ENCODE results near the gene SAXO1.
A peak's percentile ranks its signal among the peaks of the same experiment; 100 is the strongest.
"Not testable (repeated sequence)": the region's sequence is repeated elsewhere in the genome, so short reads cannot be mapped to it uniquely, and the experiment has no call there.

Gene SAXO1

DNA sequence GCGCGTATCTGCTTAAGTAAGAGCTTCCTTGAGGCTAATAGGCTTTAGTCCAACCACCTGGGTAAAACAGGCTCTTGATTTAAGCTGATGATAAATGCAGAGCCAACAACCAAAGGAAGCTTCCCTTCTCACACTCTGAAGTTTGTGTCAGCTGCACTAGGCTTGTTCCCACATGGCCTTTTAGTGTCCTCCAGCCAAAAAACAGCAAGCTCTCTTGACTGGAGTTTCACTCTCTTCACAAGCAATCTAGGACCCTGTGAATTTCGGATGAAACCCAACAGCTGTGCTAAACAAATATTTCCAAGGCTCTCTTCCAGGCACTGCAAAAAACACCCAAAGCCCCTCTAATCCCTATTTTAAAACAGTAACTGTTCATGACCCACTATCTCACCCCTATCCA is 63.9 kb downstream of the SAXO1 start:
- DNase-seq = no peak

DNA sequence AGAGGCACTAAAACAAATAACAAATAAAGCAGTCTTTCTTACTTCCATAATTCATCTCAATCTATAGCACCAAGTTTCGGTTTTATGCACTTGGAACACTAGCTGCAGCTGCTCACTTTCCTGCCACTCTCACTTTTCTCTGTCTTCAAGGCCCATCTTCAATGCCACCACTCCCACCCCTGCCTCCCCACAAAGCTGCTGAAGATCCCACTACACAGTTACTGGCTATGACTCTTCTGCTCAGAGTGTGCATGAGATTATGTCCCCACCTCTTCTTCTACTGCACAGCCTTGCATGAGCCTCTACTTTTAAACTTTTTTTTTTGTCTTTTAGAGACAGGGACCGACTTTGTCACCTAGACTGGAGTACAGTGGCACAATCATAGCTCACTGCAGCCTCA is 77.4 kb downstream of the SAXO1 start:
- no peak for DNase-seq

DNA sequence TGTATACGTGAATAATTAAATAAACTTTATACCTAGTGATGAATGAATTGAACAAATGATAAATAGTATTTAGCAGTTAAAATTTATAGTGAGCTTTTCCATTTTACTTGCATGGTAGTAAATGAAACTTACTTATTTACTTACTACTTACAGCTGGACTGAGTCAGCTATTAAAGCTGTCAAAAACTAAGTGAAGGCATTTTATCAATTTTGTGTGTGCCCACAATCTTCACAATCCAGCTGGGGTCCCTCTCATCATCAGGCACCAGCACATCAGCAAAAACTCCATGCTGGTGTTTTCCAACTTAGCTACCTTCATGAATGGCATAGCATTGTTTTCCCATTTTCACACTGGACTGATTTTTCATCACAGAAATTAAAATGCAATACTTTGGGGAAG is 81.1 kb downstream of the SAXO1 start:
- no peak for DNase-seq

- DNase-seq = no peak
These were observed 85.1 kb downstream of the SAXO1 start for GRCh38 chr9:18947892-18948339.

DNA sequence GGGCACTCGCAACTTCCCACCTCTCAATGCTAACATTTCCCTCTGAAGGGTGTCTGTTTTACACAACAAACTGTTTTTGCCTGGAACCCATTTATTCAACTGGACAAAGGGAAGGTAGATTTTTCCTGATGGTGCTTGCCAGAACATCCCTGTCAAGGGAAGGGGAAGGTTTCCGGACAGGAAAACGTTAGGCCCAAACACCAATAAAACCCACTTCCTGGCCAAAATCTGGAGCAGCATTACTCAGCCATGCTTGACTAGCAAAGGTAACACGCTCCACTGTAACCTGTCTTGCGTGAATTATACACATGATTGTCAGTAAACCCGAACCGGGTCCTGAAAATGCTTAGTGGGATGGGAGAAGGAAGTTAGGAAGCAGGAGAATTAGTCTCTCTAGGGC is 90.2 kb downstream of the SAXO1 start:
- no peak for DNase-seq

DNA sequence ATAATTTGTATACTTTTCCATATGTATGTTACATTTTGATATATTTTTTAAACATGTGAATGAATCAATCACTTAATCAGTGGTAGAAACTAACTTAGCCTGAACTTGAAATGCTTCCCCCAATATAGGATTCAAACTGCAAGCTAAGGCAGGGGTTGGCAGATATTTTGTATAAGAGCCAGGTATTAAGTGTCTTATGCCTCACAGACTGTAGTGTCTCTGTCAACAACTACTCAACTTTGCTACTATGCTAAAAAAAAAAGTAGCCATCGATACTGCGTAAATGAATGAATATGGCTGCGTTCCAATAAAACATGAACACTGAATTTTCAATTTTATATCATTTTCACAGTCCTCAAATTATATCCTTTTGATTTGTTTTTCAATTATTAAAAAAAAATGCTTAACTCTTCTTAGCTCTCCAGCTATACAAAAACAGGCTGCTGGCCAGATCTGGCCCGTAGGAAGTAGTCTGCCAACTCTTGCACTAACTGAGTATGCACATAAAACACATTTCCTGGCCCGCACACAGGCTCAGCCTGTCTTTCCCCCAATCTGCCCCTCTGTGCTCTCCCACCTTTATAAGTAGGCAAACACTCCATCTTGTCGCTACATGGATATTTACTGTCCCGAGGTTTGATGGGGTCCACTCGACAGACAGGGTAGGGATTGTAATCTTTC is 91.8 kb downstream of the SAXO1 start:
- DNase-seq = peak; percentile 75

DNA sequence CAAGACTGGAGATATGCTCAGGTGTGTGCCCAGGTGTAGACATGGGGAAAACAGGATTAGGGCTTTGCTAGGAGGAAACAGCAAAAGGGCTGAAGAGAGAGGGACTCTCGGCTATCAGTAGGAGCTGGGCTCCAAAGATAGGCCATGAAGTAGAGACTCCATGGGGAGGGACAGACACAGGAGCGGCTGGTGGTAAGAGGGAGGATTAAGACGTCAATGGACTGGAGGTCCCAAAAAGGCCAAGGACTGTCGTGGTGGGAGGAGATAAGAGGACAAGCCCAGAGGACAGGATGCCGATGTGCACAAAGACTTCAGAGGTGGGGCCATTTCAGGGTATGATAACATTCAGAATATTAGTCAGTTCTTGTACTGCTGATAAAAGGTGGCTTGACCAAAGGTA is 93.1 kb downstream of the SAXO1 start:
- DNase-seq = no peak

DNA sequence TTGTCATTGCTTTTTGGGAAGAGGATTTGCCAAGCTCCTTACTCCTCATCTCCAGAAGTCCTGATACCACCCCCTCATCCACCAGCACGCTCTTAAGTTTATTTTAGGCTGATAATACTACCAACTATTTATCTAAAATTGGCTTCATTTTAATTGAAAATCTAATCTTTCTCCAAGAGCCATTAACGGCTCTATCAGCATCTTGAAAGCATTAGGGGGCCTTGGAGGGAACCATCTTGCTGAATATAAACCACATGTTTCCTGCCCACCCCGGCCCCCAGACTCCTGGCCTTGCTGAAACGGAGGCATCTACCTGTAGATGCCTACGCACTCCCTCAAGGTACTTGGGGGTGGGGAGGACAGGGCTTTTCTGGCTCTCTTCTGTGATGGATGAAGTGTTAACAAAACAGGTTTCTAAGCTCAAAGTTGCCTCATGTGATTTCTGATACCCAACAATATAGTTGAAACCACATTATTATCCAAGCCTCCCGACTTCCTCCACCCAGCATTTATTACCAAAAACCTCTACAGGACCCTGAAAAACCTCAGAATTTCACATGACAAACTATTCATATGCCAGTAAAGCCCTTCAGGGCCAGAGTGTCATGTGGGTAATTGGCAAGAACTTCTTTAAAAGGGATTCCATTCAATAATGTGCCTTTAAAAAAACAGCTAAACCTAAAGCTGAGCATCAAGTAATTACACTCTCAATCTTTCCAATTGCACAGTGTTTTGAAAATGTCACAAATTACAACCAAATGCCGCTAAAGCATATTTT is 96.7 kb downstream of the SAXO1 start:
- DNase-seq = no peak

- DNase-seq = no peak
These were observed 97.5 kb downstream of the SAXO1 start for GRCh38 chr9:18935541-18935940.

GRCh38 chr9:18930611-18931010 is 102.4 kb downstream of the SAXO1 start:
- not testable (repeated sequence) for DNase-seq

- DNase-seq = no peak
These were observed 104.3 kb downstream of the SAXO1 start for GRCh38 chr9:18928711-18929110.

DNA sequence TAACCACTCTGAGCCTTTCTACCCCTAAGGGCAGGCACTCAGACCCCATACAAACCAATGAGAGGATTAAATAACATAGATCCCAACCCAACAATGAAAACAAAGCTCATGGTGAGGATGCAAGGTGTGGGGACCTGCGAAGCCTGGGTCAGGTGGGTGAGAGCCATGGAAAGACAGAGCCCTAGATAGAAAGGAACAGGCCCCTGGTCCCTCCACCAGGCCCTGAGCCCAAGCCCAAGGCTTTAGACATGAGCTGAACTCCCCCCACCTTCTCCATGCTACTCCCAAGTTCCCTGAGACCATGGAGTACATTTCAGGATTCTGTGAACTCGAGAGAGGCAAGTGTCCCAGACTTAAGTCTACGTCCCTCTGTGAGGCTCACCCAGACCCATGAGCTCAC is 106.5 kb downstream of the SAXO1 start:
- DNase-seq = no peak

GRCh38 chr9:18925880-18926279 is 107.1 kb downstream of the SAXO1 start:
- no peak for DNase-seq

DNA sequence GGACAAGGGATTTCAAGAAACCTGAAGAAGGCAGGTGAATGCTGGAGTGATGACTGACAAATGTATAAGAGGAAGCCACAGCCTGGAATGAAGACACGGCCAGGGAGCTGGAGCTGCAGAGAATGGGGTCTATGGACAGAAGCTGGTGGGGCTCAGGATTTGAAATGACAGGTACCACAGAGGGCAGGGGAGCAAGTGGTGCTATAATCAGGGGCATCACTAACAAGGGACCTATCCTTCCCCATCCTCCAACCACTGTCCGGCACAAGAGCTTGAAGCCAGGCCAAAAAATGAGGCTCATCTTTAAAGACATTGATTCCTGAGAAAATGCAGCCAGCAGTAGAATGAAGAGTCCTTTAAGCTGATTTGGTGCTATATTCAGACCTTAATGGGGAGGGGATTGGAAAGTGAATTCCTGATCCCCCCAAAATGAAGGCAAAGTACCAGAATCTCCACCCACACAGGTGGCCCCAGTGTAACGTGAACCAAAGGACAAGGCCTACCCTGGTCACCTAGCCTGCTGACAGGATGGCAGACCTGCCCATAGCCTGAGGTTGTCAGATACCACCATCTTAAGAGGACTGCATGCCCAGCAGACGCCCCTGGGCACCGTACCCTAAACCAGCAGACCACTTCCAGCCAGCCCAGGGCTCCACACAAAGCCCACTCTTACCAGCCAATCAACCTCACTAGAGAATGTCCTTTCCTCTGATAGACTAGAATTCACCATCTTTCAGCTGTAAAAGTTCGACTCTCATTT is 109.2 kb downstream of the SAXO1 start:
- no peak for DNase-seq

DNA sequence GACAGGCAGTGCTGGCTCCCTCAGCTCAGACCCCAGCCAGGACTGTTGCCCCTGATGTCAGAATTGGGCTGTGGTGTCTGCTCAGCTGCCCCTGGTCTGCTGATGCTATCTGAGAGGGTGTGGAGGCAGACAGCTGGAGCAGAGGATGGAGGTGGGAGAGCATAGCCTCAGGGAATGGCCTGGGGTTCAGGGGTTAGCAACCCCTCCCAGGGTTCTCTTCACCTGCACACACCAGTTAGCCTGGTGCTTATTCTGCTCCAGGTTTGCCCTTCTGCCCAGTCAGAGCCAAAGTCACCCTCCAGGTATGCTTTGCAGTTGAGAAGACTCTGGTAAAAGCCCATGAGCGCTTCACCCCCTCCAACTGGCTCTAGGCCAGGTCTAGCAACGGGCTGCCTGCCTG is 109.8 kb downstream of the SAXO1 start:
- DNase-seq = peak; percentile 54

GRCh38 chr9:18922161-18922885 is 110.7 kb downstream of the SAXO1 start:
- no peak for DNase-seq

GRCh38 chr9:18921366-18922075 is 111.5 kb downstream of the SAXO1 start:
- DNase-seq = no peak

DNA sequence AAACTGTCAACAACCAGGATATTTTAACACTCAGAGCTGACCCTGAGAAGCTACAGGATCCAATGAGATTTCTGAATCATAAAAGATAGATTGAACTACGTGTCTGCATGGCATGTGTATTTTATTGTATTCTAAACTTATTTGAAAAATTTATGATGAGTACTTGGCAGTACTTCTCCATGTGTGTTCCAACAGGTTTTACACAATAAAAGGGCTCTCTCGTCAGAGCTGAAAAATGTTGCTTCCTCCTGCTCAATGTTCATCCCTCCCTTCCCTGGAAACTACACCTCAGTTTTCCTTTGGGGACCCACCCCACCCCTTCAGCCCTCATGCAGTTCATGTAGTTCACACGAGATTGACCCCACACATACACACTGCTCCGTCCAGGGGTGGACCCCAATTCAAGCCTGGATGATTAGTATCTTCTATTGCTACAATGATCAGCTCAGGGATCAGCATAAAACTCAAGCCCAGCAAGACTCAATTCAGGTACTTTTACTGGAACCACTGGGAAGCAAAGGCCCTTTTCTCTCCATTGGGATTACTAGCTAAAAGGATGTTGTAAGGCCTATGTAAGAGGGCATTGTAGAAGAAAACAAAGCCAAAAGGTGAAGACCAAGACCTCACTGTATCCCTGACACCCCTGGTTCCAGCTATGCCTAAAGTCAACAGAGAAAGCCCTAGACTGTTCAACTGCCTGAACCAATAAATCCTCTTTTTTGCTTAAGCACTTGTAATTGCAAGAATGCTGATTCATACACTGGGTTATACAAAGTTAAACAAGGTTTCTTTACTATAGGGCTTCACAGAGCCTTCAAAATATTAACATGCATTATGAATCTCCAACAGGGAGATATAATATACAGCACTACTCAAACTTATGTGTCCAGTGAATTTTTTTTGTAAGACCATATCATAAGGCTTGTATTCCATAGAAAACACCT is 112.6 kb downstream of the SAXO1 start:
- peak; percentile 28 for DNase-seq

- DNase-seq = no peak
These were observed 121.2 kb downstream of the SAXO1 start for GRCh38 chr9:18911714-18912342.

- DNase-seq = no peak
These were observed 122.1 kb downstream of the SAXO1 start for GRCh38 chr9:18910916-18911315.

DNA sequence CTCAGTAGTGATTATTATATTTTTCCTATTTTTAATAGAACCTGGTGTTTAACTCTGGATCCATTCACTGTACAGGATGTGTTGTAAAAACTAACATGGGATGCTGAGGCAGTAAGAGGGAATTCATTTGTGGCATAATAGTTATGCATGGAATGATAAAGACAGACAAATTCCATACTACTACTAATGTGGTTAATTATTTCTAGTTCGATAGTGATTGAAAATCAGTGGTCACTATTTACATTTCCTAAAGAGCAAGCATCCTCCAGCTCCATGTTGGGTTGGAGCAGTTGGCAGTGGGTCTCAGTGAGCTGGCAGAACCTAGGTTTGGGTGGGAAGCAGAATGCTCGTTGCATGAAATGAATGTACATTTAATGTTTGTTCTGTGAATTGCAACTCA is 122.6 kb downstream of the SAXO1 start:
- DNase-seq = no peak

Data from DMS79 treated with DMSO at 0.1 percent for 48 hours (cell line).